Measurements from ENCODE around the gene TAS1R3. TPM values are rescaled to one million over a fixed set of nuclear protein-coding genes. Genes with fewer than 3 reads are reported as not detected.

TAS1R3 gene
- total RNA-seq, 2 experiments from 2014 or later: 0.75 to 0.78 TPM

DNA sequence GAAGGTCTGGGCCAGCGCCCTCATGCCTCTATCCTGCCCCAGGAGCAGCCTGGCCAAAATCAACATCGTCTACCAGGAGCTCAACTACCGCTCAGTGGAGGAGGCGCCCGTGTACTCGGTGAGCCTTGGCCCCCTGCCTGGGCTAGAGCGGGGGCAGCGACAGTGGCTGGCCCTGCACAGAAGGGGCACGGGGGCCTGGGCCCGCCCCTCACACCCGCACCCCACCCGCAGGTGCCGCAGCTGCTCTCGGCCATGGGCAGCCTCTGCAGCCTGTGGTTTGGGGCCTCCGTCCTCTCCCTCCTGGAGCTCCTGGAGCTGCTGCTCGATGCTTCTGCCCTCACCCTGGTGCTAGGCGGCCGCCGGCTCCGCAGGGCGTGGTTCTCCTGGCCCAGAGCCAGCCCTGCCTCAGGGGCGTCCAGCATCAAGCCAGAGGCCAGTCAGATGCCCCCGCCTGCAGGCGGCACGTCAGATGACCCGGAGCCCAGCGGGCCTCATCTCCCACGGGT, 40.0 kb upstream of the TAS1R3 start:
- Mint-ChIP-seq H3K4me1 (no peaks in the 10 kb centered on the region), H3K9me3 (no peaks in the 10 kb centered on the region), H3K27ac (no peak overlapping the region), H3K36me3 (ENCODE audit: low read depth) (peaks cover 4% of the 10 kb centered on the region), H3K4me3 (no peak overlapping the region), H3K27me3 (no peaks in the 10 kb centered on the region)
- no peak for DNase-seq
- POLR2A ChIA-PET: interaction anchor here (1.1 to 2.4 kb wide), 5 partner anchors 8 to 175 kb away, joined by 3 to 11 read pairs (median 3); partner anchors contain the start of genes AURKAIP1 and C1orf159
- CTCF ChIA-PET: interaction anchor here (0.7 to 3.2 kb wide), 7 partner anchors 9 to 272 kb away, joined by 3 to 36 read pairs (median 4); no protein-coding TSS in a partner anchor

DNA sequence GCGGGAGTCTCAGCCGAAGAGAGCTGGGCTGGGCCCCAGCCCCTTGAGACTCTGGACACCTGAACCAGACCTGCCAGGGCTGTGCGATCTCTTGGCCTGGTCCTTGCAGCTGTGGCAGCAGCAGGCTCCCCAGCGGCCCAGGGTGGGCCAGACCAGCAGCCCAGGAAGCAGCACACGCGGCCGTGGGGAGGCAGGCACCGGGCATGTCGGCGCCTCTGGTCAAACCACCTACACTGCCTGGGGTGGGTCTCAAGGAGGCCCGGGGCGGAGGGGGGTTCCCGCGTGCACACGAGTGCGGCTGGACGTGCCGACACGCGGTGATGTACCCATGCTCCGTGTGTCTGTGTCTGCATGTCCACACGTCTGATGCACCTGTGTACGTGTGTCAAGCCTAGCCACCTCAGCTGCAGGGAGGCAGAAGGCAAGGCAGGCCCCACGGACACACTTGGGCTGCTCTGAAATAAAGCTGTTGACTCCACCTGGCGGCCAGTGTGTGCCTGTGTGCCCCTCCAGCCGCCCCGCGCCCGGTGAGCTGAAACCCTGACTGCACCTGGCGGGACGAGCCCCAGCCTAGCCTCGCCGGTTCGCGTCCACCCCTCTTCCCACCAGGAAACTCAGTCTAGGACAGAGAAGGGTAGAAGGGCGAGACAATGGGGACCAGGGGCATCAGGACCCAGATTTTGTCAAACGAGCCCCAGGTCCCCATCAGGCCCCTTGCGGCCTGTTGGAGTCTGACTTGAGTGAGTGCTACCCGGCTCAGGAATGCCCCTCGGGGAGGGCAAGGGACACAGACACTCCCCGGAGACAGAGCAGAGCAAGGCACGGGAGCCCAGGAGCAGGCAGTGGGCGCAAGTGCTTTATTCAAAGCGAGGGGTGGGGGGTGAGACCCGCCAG, 39.3 kb upstream of the TAS1R3 start:
- Mint-ChIP-seq H3K27ac (no peak overlapping the region), H3K4me1 (no peaks in the 10 kb centered on the region), H3K4me3 (no peak overlapping the region), H3K9me3 (no peaks in the 10 kb centered on the region), H3K36me3 (ENCODE audit: low read depth) (peaks cover 4% of the 10 kb centered on the region), H3K27me3 (no peaks in the 10 kb centered on the region)
- POLR2A ChIA-PET: interaction anchor here (1.1 to 2.4 kb wide), 5 partner anchors 9 to 175 kb away, joined by 3 to 11 read pairs (median 3); partner anchors contain the start of genes AURKAIP1 and C1orf159
- peak; percentile 72 for DNase-seq
- CTCF ChIA-PET: interaction anchor here (0.6 to 3.2 kb wide), 9 partner anchors 10 to 307 kb away, joined by 4 to 36 read pairs (median 4); partner anchors contain the start of gene UBE2J2

- Mint-ChIP-seq H3K36me3 (ENCODE audit: low read depth) (peaks cover 4% of the 10 kb centered on the region), H3K4me1 (no peaks in the 10 kb centered on the region), H3K4me3 (no peak overlapping the region), H3K27ac (no peak overlapping the region), H3K9me3 (no peaks in the 10 kb centered on the region), H3K27me3 (no peaks in the 10 kb centered on the region)
- DNase-seq: no peak
- CTCF ChIA-PET: interaction anchor here (0.6 to 3.2 kb wide), 8 partner anchors 10 to 308 kb away, joined by 4 to 36 read pairs (median 5); partner anchors contain the start of gene UBE2J2
- POLR2A ChIA-PET: interaction anchor here (1.1 to 2.4 kb wide), 5 partner anchors 9 to 176 kb away, joined by 3 to 11 read pairs (median 3); partner anchors contain the start of genes AURKAIP1 and C1orf159
Measured at GRCh38 chr1:1292442-1292779, 38.7 kb upstream of the TAS1R3 start.

- Mint-ChIP-seq H3K36me3 (ENCODE audit: low read depth) (peaks cover 4% of the 10 kb centered on the region), H3K27ac (no peak overlapping the region), H3K9me3 (no peaks in the 10 kb centered on the region), H3K4me1 (no peaks in the 10 kb centered on the region), H3K27me3 (no peaks in the 10 kb centered on the region), H3K4me3 (no peak overlapping the region)
- no peak for DNase-seq
- CTCF ChIA-PET: interaction anchor here (0.6 to 3.2 kb wide), 5 partner anchors 11 to 260 kb away, joined by 3 to 36 read pairs (median 4); no protein-coding TSS in a partner anchor
- POLR2A ChIA-PET: no interaction called here
Measured at GRCh38 chr1:1292851-1293250, 38.2 kb upstream of the TAS1R3 start.

- H3K27ac Mint-ChIP-seq: no peak overlapping the region
- no peaks in the 10 kb centered on the region for H3K4me1 Mint-ChIP-seq
- no peak for DNase-seq
- CTCF ChIA-PET: interaction anchor here (0.6 to 1.0 kb wide), 2 partner anchors 84 to 171 kb away, joined by 3 to 5 read pairs; no protein-coding TSS in a partner anchor
- H3K4me3 Mint-ChIP-seq: no peak overlapping the region
- no peaks in the 10 kb centered on the region for H3K9me3 Mint-ChIP-seq
- H3K36me3 Mint-ChIP-seq (ENCODE audit: low read depth): peaks cover 4% of the 10 kb centered on the region
- POLR2A ChIA-PET: no interaction called here
- no peaks in the 10 kb centered on the region for H3K27me3 Mint-ChIP-seq
Measured at GRCh38 chr1:1293263-1294249, 37.5 kb upstream of the TAS1R3 start.

DNA sequence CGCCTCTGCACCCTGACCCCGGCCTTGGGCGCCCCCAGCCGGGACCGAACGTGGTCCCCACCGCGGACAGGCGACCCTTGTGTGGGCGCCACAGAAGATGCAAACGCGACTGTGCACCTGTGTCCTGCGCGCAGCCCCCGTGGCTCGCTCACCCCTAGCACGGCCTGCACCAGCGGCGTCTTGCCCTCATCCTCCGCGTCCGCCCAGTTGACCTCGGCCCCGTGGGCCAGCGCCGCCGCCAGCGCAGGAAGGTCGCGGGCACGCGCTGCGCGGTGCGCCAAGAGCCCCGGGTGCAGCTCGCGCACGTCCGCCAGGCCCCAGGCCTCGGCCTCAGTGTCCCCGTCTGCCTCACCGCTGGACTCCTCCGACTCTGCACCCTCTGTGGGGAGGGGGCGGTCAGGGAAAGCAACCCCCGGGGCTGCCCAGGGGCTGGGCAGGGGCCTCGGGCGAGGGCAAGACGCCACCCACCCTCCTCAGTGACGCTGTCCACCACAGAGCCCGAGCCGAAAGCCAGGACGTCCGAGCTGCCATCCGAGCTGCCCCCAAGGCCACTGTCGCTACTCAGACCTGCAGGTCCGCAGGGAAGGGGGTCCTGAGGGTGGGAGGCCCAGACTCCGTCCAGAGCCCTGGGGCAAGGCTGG, 36.7 kb upstream of the TAS1R3 start:
- no peak overlapping the region for H3K4me3 Mint-ChIP-seq
- no peaks in the 10 kb centered on the region for H3K9me3 Mint-ChIP-seq
- ChIA-PET CTCF (interaction anchor here (1.0 kb wide), 1 partner anchor 172 kb away, joined by 4 read pairs; no protein-coding TSS in a partner anchor), POLR2A (interaction anchor here (1.0 kb wide), 1 partner anchor 67 kb away, joined by 3 read pairs; no protein-coding TSS in a partner anchor)
- peaks cover 4% of the 10 kb centered on the region for H3K36me3 Mint-ChIP-seq (ENCODE audit: low read depth)
- no peaks in the 10 kb centered on the region for H3K27me3 Mint-ChIP-seq
- no peak for DNase-seq
- no peaks in the 10 kb centered on the region for H3K4me1 Mint-ChIP-seq
- no peak overlapping the region for H3K27ac Mint-ChIP-seq

DNA sequence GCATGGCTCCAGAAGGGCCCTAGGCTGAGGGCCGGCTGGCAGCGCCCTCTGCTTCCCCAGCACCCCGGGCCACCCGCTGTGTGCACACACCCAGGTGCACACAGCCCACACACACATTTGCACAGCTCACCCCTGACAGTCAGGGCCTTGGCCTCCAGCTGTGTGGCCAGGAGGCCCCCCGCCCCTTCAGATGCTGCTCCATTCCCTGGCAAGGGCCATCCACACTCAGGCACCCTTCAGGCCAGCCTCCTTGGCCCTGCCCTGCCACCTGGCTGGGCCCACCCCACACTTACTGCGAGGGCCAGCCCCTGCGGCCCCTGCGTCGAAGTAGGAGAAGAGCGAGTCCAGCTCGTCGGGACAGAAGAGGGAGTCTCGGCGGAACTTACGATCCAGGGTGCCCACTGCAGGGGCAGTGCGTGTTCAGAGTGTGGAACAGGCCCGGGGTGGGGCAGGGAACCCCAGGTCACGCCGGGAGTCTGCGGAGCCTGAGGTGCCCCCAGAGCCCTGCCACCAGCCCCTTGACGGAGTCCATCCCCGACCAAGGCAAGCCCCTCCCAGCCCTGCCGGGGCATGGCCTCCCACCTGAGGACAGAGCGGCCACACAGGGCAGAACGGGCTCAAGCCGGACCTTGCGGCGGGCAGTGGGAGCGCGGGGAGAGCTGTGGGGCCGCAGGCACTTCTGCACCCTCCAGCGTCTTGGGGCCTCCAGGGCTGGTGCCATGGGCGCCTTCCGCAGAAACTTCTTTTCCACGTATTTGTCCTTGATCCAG, 35.7 kb upstream of the TAS1R3 start:
- POLR2A ChIA-PET: interaction anchor here (1.0 kb wide), 1 partner anchor 68 kb away, joined by 3 read pairs; no protein-coding TSS in a partner anchor
- CTCF ChIA-PET: interaction anchor here (1.0 kb wide), 2 partner anchors 10 to 173 kb away, joined by 3 to 4 read pairs; no protein-coding TSS in a partner anchor
- Mint-ChIP-seq H3K4me1 (no peaks in the 10 kb centered on the region), H3K36me3 (ENCODE audit: low read depth) (peaks cover 4% of the 10 kb centered on the region), H3K27me3 (no peaks in the 10 kb centered on the region), H3K9me3 (no peaks in the 10 kb centered on the region), H3K27ac (no peak overlapping the region), H3K4me3 (no peak overlapping the region)
- DNase-seq: no peak

DNA sequence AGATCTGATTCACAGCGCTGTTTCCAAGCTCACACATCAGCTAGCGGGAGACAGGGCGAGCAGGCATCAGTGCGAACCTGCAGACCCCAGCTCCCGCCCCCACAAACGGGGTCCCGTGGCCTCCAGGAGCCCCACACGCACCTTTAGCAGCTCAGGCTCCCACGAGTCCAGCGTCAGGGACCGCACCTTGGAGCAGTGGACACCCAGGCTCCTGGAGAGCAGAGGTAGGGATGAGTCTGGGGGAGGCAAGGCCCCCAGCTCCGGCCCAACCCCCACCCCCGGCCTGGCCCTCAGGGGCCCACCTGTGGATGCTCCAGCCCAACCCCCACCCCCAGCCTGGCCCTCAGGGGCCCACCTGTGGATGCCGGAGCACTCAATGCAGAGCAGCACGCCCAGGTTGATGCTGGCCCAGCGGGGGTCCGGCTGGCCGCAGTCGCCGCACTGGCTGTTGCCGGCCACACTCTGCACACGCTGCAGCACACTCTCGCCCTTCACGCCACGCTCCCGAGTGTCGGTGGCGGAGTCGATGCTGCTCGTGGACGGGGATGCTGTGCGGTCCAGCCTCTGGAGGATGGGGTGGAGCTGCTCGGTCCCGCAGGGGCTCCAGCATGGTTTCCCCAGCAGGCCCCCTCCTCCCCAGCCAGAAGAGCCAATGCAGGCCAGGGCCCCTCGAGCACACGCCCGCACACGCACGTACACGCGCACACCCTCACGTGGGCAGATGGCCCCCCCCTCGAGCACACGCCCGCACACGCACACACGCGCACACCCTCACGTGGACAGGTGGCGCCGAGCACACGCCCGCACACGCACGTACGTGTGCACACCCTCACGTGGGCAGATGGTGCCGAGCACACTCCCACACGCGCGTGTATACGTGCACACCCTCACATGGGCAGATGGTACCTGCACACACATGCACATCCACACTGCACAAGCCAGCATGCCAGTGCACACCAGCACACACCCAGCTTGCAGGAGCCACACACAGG, 34.7 kb upstream of the TAS1R3 start:
- no peak overlapping the region for H3K4me3 Mint-ChIP-seq
- no peak overlapping the region for H3K27ac Mint-ChIP-seq
- CTCF ChIA-PET: interaction anchor here (1.0 kb wide), 1 partner anchor 9 kb away, joined by 3 read pairs; no protein-coding TSS in a partner anchor
- H3K27me3 Mint-ChIP-seq: no peaks in the 10 kb centered on the region
- H3K4me1 Mint-ChIP-seq: no peaks in the 10 kb centered on the region
- H3K9me3 Mint-ChIP-seq: no peaks in the 10 kb centered on the region
- peaks cover 4% of the 10 kb centered on the region for H3K36me3 Mint-ChIP-seq (ENCODE audit: low read depth)
- POLR2A ChIA-PET: no interaction called here
- no peak for DNase-seq

DNA sequence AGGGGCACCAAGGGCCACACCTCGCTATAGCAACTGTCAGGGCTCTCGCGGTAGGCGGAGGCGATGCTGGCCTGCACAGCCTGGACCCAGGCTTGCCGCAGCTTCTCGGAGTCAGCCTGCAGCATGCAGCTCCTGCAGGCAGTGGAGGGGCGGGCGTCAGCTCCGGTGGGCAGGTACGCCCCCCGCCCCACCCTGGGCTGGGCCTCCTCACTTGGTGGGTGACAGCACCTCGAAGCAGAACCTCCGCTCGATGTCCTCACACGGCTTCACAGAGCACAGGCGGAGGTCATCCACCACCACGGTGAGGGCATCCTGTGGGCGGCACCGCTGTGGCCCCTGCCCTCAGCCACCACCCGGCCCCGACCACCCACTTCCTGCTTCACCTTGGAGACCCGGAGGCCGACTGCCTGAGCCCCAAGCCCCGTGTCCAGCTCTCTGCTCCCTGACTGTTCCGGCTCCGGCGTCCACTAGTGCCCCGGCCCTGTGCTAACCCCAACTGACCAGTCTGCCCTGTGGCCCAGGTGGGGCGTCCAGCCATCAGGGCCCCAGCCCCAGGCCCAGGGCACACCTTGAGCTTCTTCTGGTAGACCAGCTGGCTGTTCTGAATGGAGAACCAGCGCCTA, 33.2 kb upstream of the TAS1R3 start:
- no peak overlapping the region for H3K4me3 Mint-ChIP-seq
- no peaks in the 10 kb centered on the region for H3K36me3 Mint-ChIP-seq (ENCODE audit: low read depth)
- ChIA-PET POLR2A (interaction anchor here (1.6 kb wide), 1 partner anchor 12 kb away, joined by 3 read pairs; no protein-coding TSS in a partner anchor), CTCF (no interaction called here)
- H3K27ac Mint-ChIP-seq: no peak overlapping the region
- no peaks in the 10 kb centered on the region for H3K4me1 Mint-ChIP-seq
- DNase-seq: no peak
- H3K9me3 Mint-ChIP-seq: no peaks in the 10 kb centered on the region
- no peaks in the 10 kb centered on the region for H3K27me3 Mint-ChIP-seq

GRCh38 chr1:1298861-1299685, 32.0 kb upstream of the TAS1R3 start:
- CTCF ChIA-PET: no interaction called here
- no peaks in the 10 kb centered on the region for H3K9me3 Mint-ChIP-seq
- DNase-seq: no peak
- POLR2A ChIA-PET: interaction anchor here (1.6 kb wide), 1 partner anchor 11 kb away, joined by 3 read pairs; no protein-coding TSS in a partner anchor
- H3K4me1 Mint-ChIP-seq: no peaks in the 10 kb centered on the region
- no peak overlapping the region for H3K27ac Mint-ChIP-seq
- H3K36me3 Mint-ChIP-seq (ENCODE audit: low read depth): no peaks in the 10 kb centered on the region
- no peaks in the 10 kb centered on the region for H3K27me3 Mint-ChIP-seq
- H3K4me3 Mint-ChIP-seq: no peak overlapping the region

All from activated CD4-positive, alpha-beta memory T cell treated with anti-CD3 and anti-CD28 coated beads, Interleukin-2, amount 10 ng/mL, durations not matched to agents 7 days and 5 days (primary cell).